ENCODE results near the gene SEC24B. TPM values are rescaled to one million over a fixed set of nuclear protein-coding genes. Genes with fewer than 3 reads are reported as not detected.
A peak's percentile ranks its signal among the peaks of the same experiment; 100 is the strongest.
"Not testable (repeated sequence)": the region's sequence is repeated elsewhere in the genome, so short reads cannot be mapped to it uniquely, and the experiment has no call there.

Gene SEC24B
- total RNA-seq, 1 donor from 2014 or later: 24.1 TPM

- ATAC-seq (ENCODE audit: poor library complexity) (no peak), DNase-seq (no peak)
- intact Hi-C loops (cut with DNase I): no loop called here
Observed at GRCh38 chr4:109472343-109472761, 38.7 kb downstream of the SEC24B start.

GRCh38 chr4:109473824-109474223 is 40.2 kb downstream of the SEC24B start:
- intact Hi-C loops (cut with DNase I): no loop called here

GRCh38 chr4:109486007-109486406 is 52.4 kb downstream of the SEC24B start:
- DNase-seq (no peak), ATAC-seq (ENCODE audit: poor library complexity) (no peak)
- intact Hi-C loops (cut with DNase I): loop anchor here (10.0 kb wide), 1 partner anchor 51 kb away; the partner anchor contains the start of gene SEC24B

More at GRCh38 chr4:109473824-109474223, 40.2 kb downstream of the SEC24B start:
- ATAC-seq (ENCODE audit: poor library complexity): no peak
- no peak for DNase-seq

- DNase-seq: peak; percentile 47
- ATAC-seq (ENCODE audit: poor library complexity): peak; percentile 93
- intact Hi-C loops (cut with DNase I): no loop called here
Observed at GRCh38 chr4:109494563-109494962, 60.9 kb downstream of the SEC24B start.

GRCh38 chr4:109495514-109495913 is 61.9 kb downstream of the SEC24B start:
- DNase-seq (no peak), ATAC-seq (ENCODE audit: poor library complexity) (no peak)
- intact Hi-C loops (cut with DNase I): no loop called here

GRCh38 chr4:109496875-109497274 is 63.3 kb downstream of the SEC24B start:
- no peak for DNase-seq
- intact Hi-C loops (cut with DNase I): no loop called here
- ATAC-seq (ENCODE audit: poor library complexity): no peak

- DNase-seq: no peak
- no peak for ATAC-seq (ENCODE audit: poor library complexity)
- intact Hi-C loops (cut with DNase I): no loop called here
Observed at GRCh38 chr4:109497511-109497910, 63.9 kb downstream of the SEC24B start.

GRCh38 chr4:109499513-109499912 is 65.9 kb downstream of the SEC24B start:
- intact Hi-C loops (cut with DNase I): no loop called here
- DNase-seq (no peak), ATAC-seq (ENCODE audit: poor library complexity) (no peak)

- intact Hi-C loops (cut with DNase I): loop anchor here (5.0 kb wide), 1 partner anchor 75 kb away; the partner anchor contains the start of gene SEC24B
- no peak for ATAC-seq (ENCODE audit: poor library complexity)
- no peak for DNase-seq
Observed at GRCh38 chr4:109506890-109507289, 73.3 kb downstream of the SEC24B start.

- DNase-seq (no peak), ATAC-seq (ENCODE audit: poor library complexity) (no peak)
- intact Hi-C loops (cut with DNase I): no loop called here
Observed at GRCh38 chr4:109510687-109511086, 77.1 kb downstream of the SEC24B start.

GRCh38 chr4:109511414-109511813 is 77.8 kb downstream of the SEC24B start:
- DNase-seq (no peak), ATAC-seq (ENCODE audit: poor library complexity) (no peak)
- intact Hi-C loops (cut with DNase I): no loop called here

GRCh38 chr4:109513368-109513767 is 79.8 kb downstream of the SEC24B start:
- intact Hi-C loops (cut with DNase I); ATAC-seq (ENCODE audit: poor library complexity); DNase-seq: not testable (repeated sequence)

GRCh38 chr4:109532182-109532581 is 98.6 kb downstream of the SEC24B start:
- ATAC-seq (ENCODE audit: poor library complexity) (no peak), DNase-seq (no peak)
- intact Hi-C loops (cut with DNase I): no loop called here

- ATAC-seq (ENCODE audit: poor library complexity) (no peak), DNase-seq (no peak)
- intact Hi-C loops (cut with DNase I): no loop called here
Observed at GRCh38 chr4:109545401-109545800, 111.8 kb downstream of the SEC24B start.

GRCh38 chr4:109547394-109547793 is 113.8 kb downstream of the SEC24B start:
- intact Hi-C loops (cut with DNase I): no loop called here
- no peak for ATAC-seq (ENCODE audit: poor library complexity)

GRCh38 chr4:109548655-109549054 is 115.0 kb downstream of the SEC24B start:
- peak; percentile 43 for ATAC-seq (ENCODE audit: poor library complexity)
- intact Hi-C loops (cut with DNase I): no loop called here
- DNase-seq: no peak

More at GRCh38 chr4:109547394-109547793, 113.8 kb downstream of the SEC24B start:
- no peak for DNase-seq

- DNase-seq (no peak), ATAC-seq (ENCODE audit: poor library complexity) (no peak)
- intact Hi-C loops (cut with DNase I): no loop called here
Observed at GRCh38 chr4:109552237-109552636, 118.6 kb downstream of the SEC24B start.

GRCh38 chr4:109553130-109553529 is 119.5 kb downstream of the SEC24B start:
- DNase-seq (no peak), ATAC-seq (ENCODE audit: poor library complexity) (no peak)
- intact Hi-C loops (cut with DNase I): no loop called here

- no peak for ATAC-seq (ENCODE audit: poor library complexity)
- intact Hi-C loops (cut with DNase I): no loop called here
- no peak for DNase-seq
Observed at GRCh38 chr4:109554971-109555370, 121.4 kb downstream of the SEC24B start.

- no peak for DNase-seq
- no peak for ATAC-seq (ENCODE audit: poor library complexity)
- intact Hi-C loops (cut with DNase I): no loop called here
Observed at GRCh38 chr4:109557433-109557832, 123.8 kb downstream of the SEC24B start.

- DNase-seq; ATAC-seq (ENCODE audit: poor library complexity); intact Hi-C loops (cut with DNase I): not testable (repeated sequence)
Observed at GRCh38 chr4:109558095-109558494, 124.5 kb downstream of the SEC24B start.

Measured in Right ventricle myocardium superior (tissue), 1 donor.